Measurements from ENCODE around the gene PCDHB7. TPM values are rescaled to one million over a fixed set of nuclear protein-coding genes. Genes with fewer than 3 reads are reported as not detected.
"Not testable (repeated sequence)": the region's sequence is repeated elsewhere in the genome, so short reads cannot be mapped to it uniquely, and the experiment has no call there.

Gene PCDHB7
- total and polyA plus RNA-seq, 7 donors: 0.28 to 5.3 (median 2.2) TPM; not detected in 2

GRCh38 chr5:141180313-141180712 lies 7.9 kb downstream of the PCDHB7 start:
- DNase-seq: no peak
- H3K27me3 ChIP-seq: peaks cover 4 to 68% (median 4%) of the 10 kb centered on the region in 3 donors
- H3K4me3 ChIP-seq: no peak overlapping the region
- intact Hi-C loops (cut with DNase I): no loop called here
- TF ChIP-seq POLR2AphosphoS5 (IDR thresholded peaks at IDR 0.05) (no peak), EP300 (IDR thresholded peaks at IDR 0.05) (no peak), CTCF (IDR thresholded peaks at IDR 0.05) (no peak), POLR2A (IDR thresholded peaks at IDR 0.05) (no peak)
- no peaks in the 10 kb centered on the region for H3K4me1 ChIP-seq
- 55 to 67% methylated on average over 1 of the region's 1 CpG for WGBS, 2 donors
- no peak overlapping the region for H3K27ac ChIP-seq
- H3K9me3 ChIP-seq: peaks cover 3 to 55% (median 19%) of the 10 kb centered on the region in 4 donors
- no peaks in the 10 kb centered on the region for H3K36me3 ChIP-seq

- no peak for TF ChIP-seq POLR2AphosphoS5 (IDR thresholded peaks at IDR 0.05)
- peak in 2 of 4 experiments; percentile 11 to 14 for TF ChIP-seq CTCF (IDR thresholded peaks at IDR 0.05)
- no peak for TF ChIP-seq POLR2A (IDR thresholded peaks at IDR 0.05)
- TF ChIP-seq EP300 (IDR thresholded peaks at IDR 0.05): no peak
- Histone ChIP-seq H3K4me3 (peak within 1 kb of the TSS; percentile 12 to 42 (median 32)), H3K27ac (peak within 1 kb of the TSS in 2 of 4 donors; percentile 20 to 25), H3K9me3 (peaks cover 3 to 49% (median 14%) of the 10 kb centered on the region in 4 donors), H3K27me3 (peaks cover 0 to 51% (median 4%) of the 10 kb centered on the region in 3 donors), H3K36me3 (no peaks in the 10 kb centered on the region), H3K4me1 (no peaks in the 10 kb centered on the region)
- WGBS, 2 donors: 17 to 40% methylated on average over 13 of the region's 13 CpGs
- intact Hi-C loops (cut with DNase I): loop anchor here (1.0 kb wide), 1 partner anchor 382 kb away; no protein-coding TSS in a partner anchor
- DNase-seq: peak; percentile 74
These were observed 9.8 kb downstream of the PCDHB7 start, which contains the start of gene PCDHB16 for GRCh38 chr5:141182248-141182647. TSS of gene PCDHB16 (plus strand) at chr5:141182387. CDS start at chr5:141182560, 173 bp downstream.

GRCh38 chr5:141184117-141184855 lies 11.8 kb downstream of the PCDHB7 start:
- H3K4me3 ChIP-seq; H3K36me3 ChIP-seq; H3K4me1 ChIP-seq; H3K27ac ChIP-seq; intact Hi-C loops (cut with DNase I); DNase-seq: not testable (repeated sequence)
- Histone ChIP-seq H3K27me3 (peaks cover 0 to 44% (median 4%) of the 10 kb centered on the region in 3 donors), H3K9me3 (peaks cover 3 to 44% (median 14%) of the 10 kb centered on the region in 4 donors)
- 43 to 68% methylated on average over 53 to 54 of the region's 69 CpGs for WGBS, 2 donors

- H3K4me3 ChIP-seq: no peak within 1 kb of the TSS
- WGBS, 2 donors: 19 to 35% methylated on average over 9 of the region's 9 CpGs
These were observed 14.6 kb downstream of the PCDHB7 start, which contains the start of gene PCDHB9 for GRCh38 chr5:141186897-141187512. TSS of gene PCDHB9 (plus strand) at chr5:141187161. CDS start at chr5:141187319, 158 bp downstream.

GRCh38 chr5:141188682-141189081 lies 16.2 kb downstream of the PCDHB7 start:
- Histone ChIP-seq H3K27me3 (peaks cover 0 to 39% (median 0%) of the 10 kb centered on the region in 3 donors), H3K9me3 (peaks cover 6 to 47% (median 23%) of the 10 kb centered on the region in 4 donors)
- 42 to 65% methylated on average over 33 to 34 of the region's 37 CpGs for WGBS, 2 donors
- H3K4me3 ChIP-seq; intact Hi-C loops (cut with DNase I); H3K36me3 ChIP-seq; H3K27ac ChIP-seq; DNase-seq; H3K4me1 ChIP-seq: not testable (repeated sequence)

More at GRCh38 chr5:141186897-141187512, 14.6 kb downstream of the PCDHB7 start, which contains the start of gene PCDHB9:
- Histone ChIP-seq H3K27ac (no peak within 1 kb of the TSS), H3K36me3 (no peaks in the 10 kb centered on the region), H3K4me1 (no peaks in the 10 kb centered on the region), H3K9me3 (peaks cover 5 to 48% (median 19%) of the 10 kb centered on the region in 4 donors), H3K27me3 (peaks cover 0 to 48% (median 0%) of the 10 kb centered on the region in 3 donors)
- no peak for DNase-seq
- TF ChIP-seq POLR2AphosphoS5 (IDR thresholded peaks at IDR 0.05) (no peak), CTCF (IDR thresholded peaks at IDR 0.05) (no peak), EP300 (IDR thresholded peaks at IDR 0.05) (no peak), POLR2A (IDR thresholded peaks at IDR 0.05) (no peak)
- intact Hi-C loops (cut with DNase I): no loop called here

GRCh38 chr5:141189131-141189530 lies 16.7 kb downstream of the PCDHB7 start:
- H3K4me3 ChIP-seq; H3K36me3 ChIP-seq; intact Hi-C loops (cut with DNase I); DNase-seq; H3K27ac ChIP-seq; H3K4me1 ChIP-seq: not testable (repeated sequence)
- peaks cover 6 to 47% (median 22%) of the 10 kb centered on the region in 4 donors for H3K9me3 ChIP-seq
- WGBS, 2 donors: 39 to 67% methylated on average over 33 of the region's 35 CpGs
- H3K27me3 ChIP-seq: peaks cover 0 to 39% (median 0%) of the 10 kb centered on the region in 3 donors

Data from sigmoid colon (tissue), 7 donors.